Trophoblast cell (in vitro differentiated cells and primary cell): Measurements from ENCODE around the gene ARID3A.

Source experiments
- DNase-seq, 2 donors: peaks; one replicate each; pipeline ENCODE4 v3.0.0-alpha.2; 2016
- H2AFZ ChIP-seq: 2 replicates; pipeline ENCODE4 v1.6.1; 2013; ENCODE audit warnings: low read length, moderate library complexity, mild to moderate bottlenecking; ENCODE audit not compliant: insufficient read depth, poor library complexity
- H2AK5ac ChIP-seq: 2 replicates; pipeline ENCODE4 v1.6.1; 2013; ENCODE audit warnings: mild to moderate bottlenecking, low read length
- H2BK120ac ChIP-seq: 2 replicates; pipeline ENCODE4 v1.6.1; 2013; ENCODE audit warnings: low read length, mild to moderate bottlenecking, moderate library complexity; ENCODE audit not compliant: insufficient read depth, poor library complexity
- H2BK12ac ChIP-seq: 2 replicates; pipeline ENCODE4 v1.6.1; 2013; ENCODE audit warnings: mild to moderate bottlenecking, low read length, moderate library complexity
- H2BK5ac ChIP-seq: 2 replicates; pipeline ENCODE4 v1.6.1; 2013; ENCODE audit warnings: low read length, low read depth, moderate library complexity, mild to moderate bottlenecking; ENCODE audit not compliant: poor library complexity
- H3K14ac ChIP-seq: 2 replicates; pipeline ENCODE4 v1.6.1; 2013; ENCODE audit warnings: mild to moderate bottlenecking, low read length
- H3K18ac ChIP-seq: 2 replicates; pipeline ENCODE4 v1.6.1; 2013; ENCODE audit warnings: mild to moderate bottlenecking, low read length
- H3K23ac ChIP-seq: 2 replicates; pipeline ENCODE4 v1.6.1; 2013; ENCODE audit warnings: low read length
- H3K27ac ChIP-seq: 2 replicates; pipeline ENCODE4 v1.5.1; 2013; ENCODE audit warnings: low read depth, mild to moderate bottlenecking, inconsistent platforms, low read length, moderate library complexity
- H3K27me3 ChIP-seq: 2 replicates; pipeline ENCODE4 v1.6.1; 2013; ENCODE audit warnings: inconsistent platforms, mild to moderate bottlenecking, low read length, moderate library complexity; ENCODE audit not compliant: insufficient read depth
- H3K36me3 ChIP-seq, 2 experiments: 1 replicate in 1 of 2; 2 replicates in 1 of 2; pipeline ENCODE4 v1.6.1; 2013; ENCODE audit warnings: low read length in 2 of 2, mild to moderate bottlenecking in 2 of 2, moderate library complexity in 1 of 2; ENCODE audit not compliant: insufficient read depth in 2 of 2, control insufficient read depth in 1 of 2
- H3K4ac ChIP-seq: 2 replicates; pipeline ENCODE4 v1.6.1; 2013; ENCODE audit warnings: low read depth, mild to moderate bottlenecking, low read length, moderate library complexity
- H3K4me1 ChIP-seq, 2 experiments: 1 replicate in 1 of 2; 2 replicates in 1 of 2; pipeline ENCODE4 v1.6.1; 2013; ENCODE audit warnings: low read length in 2 of 2, mild to moderate bottlenecking in 2 of 2, moderate library complexity in 1 of 2; ENCODE audit not compliant: insufficient read depth in 2 of 2, control insufficient read depth in 1 of 2
- H3K4me2 ChIP-seq: 2 replicates; pipeline ENCODE4 v1.6.1; 2013; ENCODE audit warnings: inconsistent platforms, mild to moderate bottlenecking, low read length, moderate library complexity
- H3K4me3 ChIP-seq: 2 replicates; pipeline ENCODE4 v1.5.1; 2013; ENCODE audit warnings: mild to moderate bottlenecking, low read depth, low read length, inconsistent platforms
- H3K79me1 ChIP-seq: one replicate; pipeline ENCODE4 v1.6.1; 2013; ENCODE audit warnings: low read length
- H3K79me2 ChIP-seq: 2 replicates; pipeline ENCODE4 v1.6.1; 2013; ENCODE audit warnings: low read length, mild to moderate bottlenecking; ENCODE audit not compliant: control insufficient read depth, insufficient read depth, poor library complexity
- H3K9ac ChIP-seq: 2 replicates; pipeline ENCODE4 v1.6.1; 2013; ENCODE audit warnings: mild to moderate bottlenecking, low read length
- H3K9me3 ChIP-seq: 2 replicates; pipeline ENCODE4 v1.6.1; 2013; ENCODE audit warnings: low read depth, mild to moderate bottlenecking, control low read depth, inconsistent platforms, low read length; ENCODE audit not compliant: insufficient read depth
- H4K12ac ChIP-seq: 2 replicates; pipeline ENCODE4 v1.6.1; 2013; ENCODE audit warnings: low read depth, mild to moderate bottlenecking, low read length, moderate library complexity
- H4K8ac ChIP-seq: 2 replicates; pipeline ENCODE4 v1.6.1; 2013; ENCODE audit warnings: low read depth, mild to moderate bottlenecking, low read length, moderate library complexity
- H4K91ac ChIP-seq: one replicate; pipeline ENCODE4 v1.6.1; 2013; ENCODE audit warnings: low read depth, mild to moderate bottlenecking, low read length, moderate library complexity
- WGBS: extraction: QIAGEN DNeasy Blood & Tissue Kit; methylation state at CpG from one replicate; pipeline ENCODE4 v1.1.7; 2013; ENCODE audit warnings: missing lambda C conversion rate; ENCODE audit not compliant: insufficient read length, insufficient coverage; ENCODE audit errors: extremely low coverage; 5-methylcytosine and 5-hydroxymethylcytosine counted together

ARID3A gene

DNA sequence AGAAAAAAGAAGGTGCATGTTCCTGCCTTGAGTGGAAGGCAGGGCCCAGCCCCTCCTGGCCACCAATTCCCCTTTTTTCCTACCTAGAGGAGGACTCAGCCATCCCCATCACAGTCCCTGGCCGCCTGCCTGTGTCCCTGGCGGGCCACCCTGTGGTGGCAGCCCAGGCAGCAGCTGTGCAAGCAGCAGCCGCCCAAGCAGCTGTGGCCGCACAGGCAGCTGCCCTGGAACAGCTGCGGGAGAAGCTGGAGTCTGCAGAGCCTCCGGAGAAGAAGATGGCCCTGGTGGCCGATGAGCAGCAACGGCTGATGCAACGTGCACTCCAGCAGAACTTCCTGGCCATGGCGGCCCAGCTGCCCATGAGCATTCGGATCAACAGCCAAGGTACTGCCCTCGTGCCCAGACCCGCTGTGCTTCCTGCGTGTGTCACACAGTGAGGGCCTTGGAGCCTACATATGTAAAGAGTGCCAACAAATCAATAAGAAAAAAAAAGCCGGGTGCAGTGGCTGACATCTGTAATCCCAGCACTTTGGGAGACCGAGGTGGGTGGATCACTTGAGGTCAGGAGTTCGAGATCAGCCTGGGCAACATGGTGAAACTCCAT is 40.8 kb downstream of the ARID3A start:
- H3K18ac ChIP-seq, result peak overlapping the region; percentile 79
- H3K9me3 ChIP-seq, result peaks cover 10% of the 10 kb centered on the region
- no peaks in the 10 kb centered on the region for H3K27me3 ChIP-seq
- no peak overlapping the region for H3K4me3 ChIP-seq
- H3K79me2 ChIP-seq, result no peaks in the 10 kb centered on the region
- H2BK5ac ChIP-seq, result no peak overlapping the region
- H3K4me2 ChIP-seq, result no peak overlapping the region
- H2BK12ac ChIP-seq, result no peak overlapping the region
- peaks cover 6% of the 10 kb centered on the region for H3K79me1 ChIP-seq
- no peak overlapping the region for H2BK120ac ChIP-seq
- H2AFZ ChIP-seq, result no peak overlapping the region
- H3K9ac ChIP-seq, result no peak overlapping the region
- peak; percentile 74 to 77 for DNase-seq
- no peak overlapping the region for H3K14ac ChIP-seq
- no peak overlapping the region for H4K8ac ChIP-seq
- H3K4me1 ChIP-seq, result peaks cover 6 to 10% of the 10 kb centered on the region in 2 experiments
- peak overlapping the region; percentile 22 for H3K4ac ChIP-seq
- H2AK5ac ChIP-seq, result no peak overlapping the region
- H4K12ac ChIP-seq, result peak overlapping the region; percentile 43
- H3K23ac ChIP-seq, result no peak overlapping the region
- no peak overlapping the region for H4K91ac ChIP-seq
- WGBS, result no CpG with 5 or more reads among the region's 17 CpGs
- H3K36me3 ChIP-seq, result peaks cover 81 to 87% of the 10 kb centered on the region in 2 experiments
- H3K27ac ChIP-seq, result no peak overlapping the region

- peak overlapping the region; percentile 20 for H3K4me3 ChIP-seq
- no peak overlapping the region for H2AK5ac ChIP-seq
- no peak overlapping the region for H2AFZ ChIP-seq
- H3K4ac ChIP-seq, result no peak overlapping the region
- peak in 1 of 2 donors; percentile 71 for DNase-seq
- no peak overlapping the region for H4K8ac ChIP-seq
- no peak overlapping the region for H2BK5ac ChIP-seq
- H3K14ac ChIP-seq, result no peak overlapping the region
- H4K91ac ChIP-seq, result no peak overlapping the region
- H3K4me2 ChIP-seq, result no peak overlapping the region
- no peak overlapping the region for H3K23ac ChIP-seq
- H3K36me3 ChIP-seq, result peaks cover 78 to 81% of the 10 kb centered on the region in 2 experiments
- H3K79me2 ChIP-seq, result peaks cover 1% of the 10 kb centered on the region
- no peak overlapping the region for H2BK12ac ChIP-seq
- H3K9ac ChIP-seq, result no peak overlapping the region
- WGBS, result no CpG with 5 or more reads among the region's 14 CpGs
- peaks cover 10% of the 10 kb centered on the region for H3K9me3 ChIP-seq
- no peak overlapping the region for H4K12ac ChIP-seq
- no peak overlapping the region for H3K18ac ChIP-seq
- H3K27ac ChIP-seq, result no peak overlapping the region
- H3K4me1 ChIP-seq, result peaks cover 6 to 15% of the 10 kb centered on the region in 2 experiments
- H3K79me1 ChIP-seq, result peaks cover 4% of the 10 kb centered on the region
- H2BK120ac ChIP-seq, result no peak overlapping the region
- no peaks in the 10 kb centered on the region for H3K27me3 ChIP-seq
Measured at GRCh38 chr19:970695-971094, 44.9 kb downstream of the ARID3A start.

- no peak overlapping the region for H3K9ac ChIP-seq
- H2BK12ac ChIP-seq, result no peak overlapping the region
- H3K23ac ChIP-seq, result no peak overlapping the region
- H3K36me3 ChIP-seq, result peaks cover 77 to 83% of the 10 kb centered on the region in 2 experiments
- H3K9me3 ChIP-seq, result peaks cover 6% of the 10 kb centered on the region
- H3K79me1 ChIP-seq, result peaks cover 2% of the 10 kb centered on the region
- H4K12ac ChIP-seq, result no peak overlapping the region
- no peak overlapping the region for H2BK120ac ChIP-seq
- peaks cover 9 to 15% of the 10 kb centered on the region in 2 experiments for H3K4me1 ChIP-seq
- no CpG with 5 or more reads among the region's 24 CpGs for WGBS
- no peak overlapping the region for H3K27ac ChIP-seq
- no peak overlapping the region for H4K91ac ChIP-seq
- H2AFZ ChIP-seq, result no peak overlapping the region
- H2AK5ac ChIP-seq, result no peak overlapping the region
- no peaks in the 10 kb centered on the region for H3K27me3 ChIP-seq
- H4K8ac ChIP-seq, result peak overlapping the region; percentile 2
- peaks cover 1% of the 10 kb centered on the region for H3K79me2 ChIP-seq
- no peak overlapping the region for H3K4me3 ChIP-seq
- H3K18ac ChIP-seq, result no peak overlapping the region
- no peak for DNase-seq
- no peak overlapping the region for H2BK5ac ChIP-seq
- H3K4me2 ChIP-seq, result no peak overlapping the region
- no peak overlapping the region for H3K14ac ChIP-seq
- H3K4ac ChIP-seq, result peak overlapping the region; percentile 4
Measured at GRCh38 chr19:971795-972194, 46.0 kb downstream of the ARID3A start.

GRCh38 chr19:972281-972680 is 46.4 kb downstream of the ARID3A start:
- no peak overlapping the region for H3K23ac ChIP-seq
- no peak overlapping the region for H4K12ac ChIP-seq
- no peak overlapping the region for H2BK12ac ChIP-seq
- H3K4ac ChIP-seq, result no peak overlapping the region
- DNase-seq, result no peak
- no peak overlapping the region for H2BK120ac ChIP-seq
- H3K9me3 ChIP-seq, result peaks cover 6% of the 10 kb centered on the region
- H3K14ac ChIP-seq, result no peak overlapping the region
- H2AK5ac ChIP-seq, result no peak overlapping the region
- peaks cover 73 to 78% of the 10 kb centered on the region in 2 experiments for H3K36me3 ChIP-seq
- H4K8ac ChIP-seq, result no peak overlapping the region
- no peaks in the 10 kb centered on the region for H3K27me3 ChIP-seq
- H3K4me3 ChIP-seq, result no peak overlapping the region
- WGBS, result no CpG with 5 or more reads among the region's 6 CpGs
- H3K79me1 ChIP-seq, result peaks cover 2% of the 10 kb centered on the region
- no peak overlapping the region for H3K4me2 ChIP-seq
- H3K18ac ChIP-seq, result no peak overlapping the region
- no peak overlapping the region for H2AFZ ChIP-seq
- H3K9ac ChIP-seq, result no peak overlapping the region
- peaks cover 1% of the 10 kb centered on the region for H3K79me2 ChIP-seq
- H2BK5ac ChIP-seq, result no peak overlapping the region
- H4K91ac ChIP-seq, result no peak overlapping the region
- H3K27ac ChIP-seq, result no peak overlapping the region
- H3K4me1 ChIP-seq, result peaks cover 9 to 15% of the 10 kb centered on the region in 2 experiments
